Liver (tissue), 3 donors: ENCODE measurements around the gene PRM2.

Experiments used
- RAD21 ChIP-seq, 2 donors: IDR thresholded peaks; 2 replicates each; pipeline ENCODE4 v1.6.1; 2016; ENCODE audit warnings: antibody characterized with exemption in 2 of 2, mild to moderate bottlenecking in 2 of 2
- SP1 ChIP-seq: IDR thresholded peaks from 2 replicates; pipeline ENCODE4 v1.6.1; 2018; ENCODE audit warnings: antibody characterized with exemption, mild to moderate bottlenecking
- TAF1 ChIP-seq: conservative IDR thresholded peaks from 2 replicates; pipeline ENCODE4 v1.6.1; 2016; ENCODE audit warnings: antibody characterized with exemption, mild to moderate bottlenecking
- TF ChIP-seq, protein P1 (sequence below): IDR thresholded peaks from 2 replicates; pipeline ENCODE4 v1.6.1; 2016; ENCODE audit warnings: antibody characterized with exemption, mild to moderate bottlenecking
- TF ChIP-seq, protein P2 (sequence below): fragments of 150-350 bp; IDR thresholded peaks from 2 replicates; pipeline ENCODE4 v1.5.1; 2017; ENCODE audit warnings: improper control_type of control experiment, low read depth, low read length; ENCODE audit not compliant: missing input control
- donor health status: healthy.
- donor health status: healthy.

DNA sequence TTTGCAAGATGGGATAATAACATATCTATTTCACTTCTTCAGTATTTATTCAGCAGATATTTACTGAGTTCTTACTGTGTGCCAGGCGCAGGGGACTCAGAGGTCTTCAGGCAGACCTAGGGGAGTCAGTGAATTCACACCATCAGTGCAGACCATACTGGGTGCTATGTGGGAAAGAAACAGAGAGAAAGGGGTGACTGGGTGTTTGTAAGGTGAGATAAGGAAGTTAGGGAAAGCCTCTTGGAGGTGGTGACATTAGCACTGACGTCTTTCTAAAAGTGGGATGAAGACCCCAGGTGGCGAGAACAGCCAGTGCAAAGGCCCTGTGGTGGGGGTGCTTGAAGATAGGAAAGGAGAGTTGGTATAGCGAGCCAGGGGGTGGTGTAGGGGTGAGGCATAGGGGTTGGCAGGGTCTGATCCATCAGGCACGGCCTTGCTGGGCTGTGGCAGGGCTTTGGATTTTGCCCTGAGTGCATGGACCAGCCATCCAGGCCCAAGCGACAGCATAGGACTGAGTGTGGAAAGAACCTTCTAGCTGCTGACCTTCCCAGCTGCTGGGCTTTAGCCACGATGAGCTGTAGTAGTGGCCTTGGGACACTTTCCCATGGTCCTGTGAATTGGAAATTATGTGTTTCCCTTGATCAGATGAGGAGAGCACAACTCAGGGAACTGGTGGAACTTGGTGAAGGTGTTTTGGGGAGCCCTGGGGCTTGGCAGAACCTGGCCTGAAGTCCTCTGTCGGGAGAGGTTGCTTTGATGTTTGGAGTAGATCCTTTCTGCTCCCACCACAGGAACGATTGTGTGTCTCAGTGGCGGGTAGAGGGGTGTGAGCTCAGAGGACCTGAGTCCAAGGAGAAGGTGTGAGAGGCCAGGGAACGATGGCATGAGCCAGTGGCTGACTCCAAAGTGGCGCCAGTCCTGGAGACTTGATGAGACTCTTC lies 16.4 kb downstream of the PRM2 start:
- TF ChIP-seq RAD21 (IDR thresholded peaks at IDR 0.05): no peak
- TF ChIP-seq, protein P1, sequence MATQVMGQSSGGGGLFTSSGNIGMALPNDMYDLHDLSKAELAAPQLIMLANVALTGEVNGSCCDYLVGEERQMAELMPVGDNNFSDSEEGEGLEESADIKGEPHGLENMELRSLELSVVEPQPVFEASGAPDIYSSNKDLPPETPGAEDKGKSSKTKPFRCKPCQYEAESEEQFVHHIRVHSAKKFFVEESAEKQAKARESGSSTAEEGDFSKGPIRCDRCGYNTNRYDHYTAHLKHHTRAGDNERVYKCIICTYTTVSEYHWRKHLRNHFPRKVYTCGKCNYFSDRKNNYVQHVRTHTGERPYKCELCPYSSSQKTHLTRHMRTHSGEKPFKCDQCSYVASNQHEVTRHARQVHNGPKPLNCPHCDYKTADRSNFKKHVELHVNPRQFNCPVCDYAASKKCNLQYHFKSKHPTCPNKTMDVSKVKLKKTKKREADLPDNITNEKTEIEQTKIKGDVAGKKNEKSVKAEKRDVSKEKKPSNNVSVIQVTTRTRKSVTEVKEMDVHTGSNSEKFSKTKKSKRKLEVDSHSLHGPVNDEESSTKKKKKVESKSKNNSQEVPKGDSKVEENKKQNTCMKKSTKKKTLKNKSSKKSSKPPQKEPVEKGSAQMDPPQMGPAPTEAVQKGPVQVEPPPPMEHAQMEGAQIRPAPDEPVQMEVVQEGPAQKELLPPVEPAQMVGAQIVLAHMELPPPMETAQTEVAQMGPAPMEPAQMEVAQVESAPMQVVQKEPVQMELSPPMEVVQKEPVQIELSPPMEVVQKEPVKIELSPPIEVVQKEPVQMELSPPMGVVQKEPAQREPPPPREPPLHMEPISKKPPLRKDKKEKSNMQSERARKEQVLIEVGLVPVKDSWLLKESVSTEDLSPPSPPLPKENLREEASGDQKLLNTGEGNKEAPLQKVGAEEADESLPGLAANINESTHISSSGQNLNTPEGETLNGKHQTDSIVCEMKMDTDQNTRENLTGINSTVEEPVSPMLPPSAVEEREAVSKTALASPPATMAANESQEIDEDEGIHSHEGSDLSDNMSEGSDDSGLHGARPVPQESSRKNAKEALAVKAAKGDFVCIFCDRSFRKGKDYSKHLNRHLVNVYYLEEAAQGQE: no peak
- no peak for TF ChIP-seq TAF1
- TF ChIP-seq, protein P2, sequence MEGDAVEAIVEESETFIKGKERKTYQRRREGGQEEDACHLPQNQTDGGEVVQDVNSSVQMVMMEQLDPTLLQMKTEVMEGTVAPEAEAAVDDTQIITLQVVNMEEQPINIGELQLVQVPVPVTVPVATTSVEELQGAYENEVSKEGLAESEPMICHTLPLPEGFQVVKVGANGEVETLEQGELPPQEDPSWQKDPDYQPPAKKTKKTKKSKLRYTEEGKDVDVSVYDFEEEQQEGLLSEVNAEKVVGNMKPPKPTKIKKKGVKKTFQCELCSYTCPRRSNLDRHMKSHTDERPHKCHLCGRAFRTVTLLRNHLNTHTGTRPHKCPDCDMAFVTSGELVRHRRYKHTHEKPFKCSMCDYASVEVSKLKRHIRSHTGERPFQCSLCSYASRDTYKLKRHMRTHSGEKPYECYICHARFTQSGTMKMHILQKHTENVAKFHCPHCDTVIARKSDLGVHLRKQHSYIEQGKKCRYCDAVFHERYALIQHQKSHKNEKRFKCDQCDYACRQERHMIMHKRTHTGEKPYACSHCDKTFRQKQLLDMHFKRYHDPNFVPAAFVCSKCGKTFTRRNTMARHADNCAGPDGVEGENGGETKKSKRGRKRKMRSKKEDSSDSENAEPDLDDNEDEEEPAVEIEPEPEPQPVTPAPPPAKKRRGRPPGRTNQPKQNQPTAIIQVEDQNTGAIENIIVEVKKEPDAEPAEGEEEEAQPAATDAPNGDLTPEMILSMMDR: no peak
- TF ChIP-seq SP1: no peak
